HK-2 (cell line): ENCODE measurements around the gene SPATS2L.

Experiments used
- DNase-seq: peaks from one replicate; pipeline ENCODE4 v3.0.0-alpha.2; 2018; ENCODE audit not compliant: unreplicated experiment

Gene SPATS2L

GRCh38 chr2:200376513-200377354 is 70.2 kb downstream of the SPATS2L start:
- no peak for DNase-seq

GRCh38 chr2:200377355-200378336 is 71.2 kb downstream of the SPATS2L start:
- no peak for DNase-seq

DNA sequence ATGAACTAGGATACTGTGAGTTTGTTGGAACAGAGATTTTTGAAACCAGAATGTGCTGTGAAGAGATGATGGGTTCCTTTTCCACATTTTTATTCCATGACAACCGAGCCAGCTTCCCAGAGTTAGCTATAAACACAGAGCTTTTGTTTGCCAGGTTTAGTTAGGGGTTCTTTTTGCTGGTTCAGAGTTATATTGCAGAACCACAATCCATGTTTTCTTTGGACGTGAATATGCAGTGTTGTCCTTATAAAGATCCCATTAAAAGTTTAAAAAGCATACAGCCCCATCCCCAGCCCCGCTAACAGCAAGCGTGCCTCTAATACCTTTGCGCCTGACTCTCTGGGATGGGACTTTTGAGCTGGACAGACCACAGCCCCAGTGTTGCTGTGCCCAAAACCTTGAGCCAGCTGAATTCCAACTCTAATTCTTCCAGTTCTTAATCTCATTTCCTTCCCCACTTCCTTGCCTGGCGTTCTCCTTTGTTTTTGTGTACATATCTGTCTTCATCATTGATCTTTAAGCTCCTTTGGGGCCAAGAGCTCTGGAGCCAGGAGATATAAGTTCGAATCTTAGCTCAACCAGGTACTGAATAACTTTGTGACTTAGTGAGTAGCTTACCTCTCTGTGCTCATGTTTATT is 72.3 kb downstream of the SPATS2L start:
- no peak for DNase-seq

- no peak for DNase-seq
Observed at GRCh38 chr2:200379481-200380090, 73.1 kb downstream of the SPATS2L start.

GRCh38 chr2:200380091-200380561 is 73.6 kb downstream of the SPATS2L start:
- no peak for DNase-seq

GRCh38 chr2:200380833-200381542 is 74.5 kb downstream of the SPATS2L start:
- no peak for DNase-seq

DNA sequence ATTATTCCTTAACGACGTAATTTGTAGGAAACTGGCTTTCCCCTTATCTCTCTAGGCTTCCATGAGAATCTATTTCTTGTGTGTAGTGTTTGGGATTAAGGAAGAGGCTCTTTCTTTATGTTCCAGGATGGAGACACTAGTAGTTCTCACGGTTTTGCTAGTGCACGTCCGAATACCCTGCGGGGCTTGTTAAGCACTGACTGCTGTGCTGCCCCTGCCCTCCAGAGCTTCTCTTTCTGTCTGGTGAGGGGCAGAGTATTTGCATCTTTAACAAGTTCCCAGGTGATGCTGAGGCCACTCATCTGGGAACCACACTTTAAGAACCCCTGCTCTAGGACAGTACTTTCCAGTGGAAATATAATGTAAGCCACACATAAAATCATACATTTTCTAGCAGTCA is 76.4 kb downstream of the SPATS2L start:
- no peak for DNase-seq

GRCh38 chr2:200383380-200384110 is 77.1 kb downstream of the SPATS2L start:
- no peak for DNase-seq

DNA sequence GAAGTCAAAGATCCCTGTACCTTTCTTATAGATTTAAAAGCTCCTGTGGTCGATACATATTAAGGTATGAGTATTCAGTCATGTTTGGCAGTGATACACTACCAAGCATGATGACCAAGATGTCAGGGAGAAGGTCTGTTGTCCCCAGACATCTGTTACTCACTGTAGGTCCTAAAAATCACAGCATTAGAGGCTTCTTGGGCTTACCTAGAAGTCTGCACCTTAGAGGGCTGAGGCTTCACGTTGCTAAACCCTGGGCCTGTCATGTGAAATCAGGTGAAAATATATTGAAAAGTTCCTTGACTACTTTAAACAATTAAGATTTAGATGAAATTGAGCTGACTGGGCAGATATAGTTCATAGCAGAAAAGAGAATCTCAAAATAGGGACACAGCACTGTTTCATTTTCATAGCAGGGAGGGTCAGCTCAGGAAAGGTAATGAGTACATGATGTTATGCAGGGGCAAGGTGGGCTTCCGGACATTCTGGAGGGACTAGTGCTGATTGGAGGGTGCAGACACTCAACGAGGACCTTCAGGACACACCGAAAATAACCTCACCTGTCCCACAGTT is 78.7 kb downstream of the SPATS2L start:
- no peak for DNase-seq

DNA sequence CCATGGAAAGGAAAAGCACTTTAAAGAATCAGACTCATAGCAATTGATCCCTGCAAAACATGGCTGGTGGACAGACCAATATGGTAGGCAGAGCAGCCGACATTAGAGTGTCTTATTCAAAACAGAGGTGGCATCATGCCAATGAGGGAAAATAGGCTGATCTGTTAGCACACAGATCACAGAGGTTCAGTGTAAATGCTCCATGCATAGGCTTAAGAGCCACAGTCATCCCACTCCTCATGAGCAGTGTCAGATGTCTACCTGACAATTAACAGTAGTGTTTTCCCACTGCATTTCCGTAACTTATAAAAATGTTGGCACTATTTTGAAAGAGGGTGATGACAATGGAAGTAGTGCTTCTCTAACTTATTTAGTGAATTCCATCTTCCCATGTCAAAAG is 86.7 kb downstream of the SPATS2L start:
- no peak for DNase-seq

- DNase-seq, result no peak
Observed at GRCh38 chr2:200394045-200394444, 87.6 kb downstream of the SPATS2L start.

DNA sequence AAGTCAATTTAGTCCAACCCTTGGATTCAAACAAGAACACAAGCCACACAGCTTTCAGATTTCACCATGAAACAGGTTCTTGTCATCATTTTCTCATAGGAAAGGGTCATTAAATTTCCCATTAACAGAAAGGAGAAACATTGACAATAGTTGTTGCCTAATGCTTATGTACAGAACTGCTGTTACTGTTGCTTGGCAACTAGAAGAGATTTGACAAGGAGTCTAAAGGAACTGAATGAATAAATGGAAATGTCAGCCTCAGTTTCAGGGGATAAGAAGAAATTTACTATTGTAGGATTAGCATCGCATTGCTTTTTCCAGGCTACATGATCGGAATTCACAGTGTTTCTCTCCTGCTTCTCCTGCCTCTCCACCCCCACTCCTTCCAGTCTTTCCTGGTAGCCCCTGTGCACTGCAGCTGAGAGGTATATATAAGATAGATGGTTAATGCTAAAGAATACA is 90.3 kb downstream of the SPATS2L start:
- DNase-seq, result no peak

DNA sequence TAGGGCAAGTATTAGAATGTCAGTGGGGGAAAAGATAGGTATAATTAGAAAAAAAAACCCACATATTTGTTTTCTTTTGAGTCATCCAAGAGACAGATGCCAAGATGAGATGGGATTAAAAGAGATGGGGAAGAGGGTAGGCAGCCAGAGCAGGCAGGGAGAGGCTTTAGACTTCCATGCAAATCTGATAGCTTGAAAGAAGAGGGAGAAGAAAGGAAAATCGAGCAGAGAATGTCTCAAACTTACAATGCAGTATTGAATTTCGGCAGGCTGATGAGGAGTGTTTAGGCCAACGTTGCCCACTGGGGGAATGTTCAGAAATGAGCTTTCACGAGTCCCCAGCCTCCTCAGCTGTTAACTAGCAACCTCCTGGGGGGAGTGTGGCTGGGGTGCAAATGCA is 91.3 kb downstream of the SPATS2L start:
- DNase-seq, result no peak

- peak; percentile 53 for DNase-seq
Observed at GRCh38 chr2:200399046-200399445, 92.6 kb downstream of the SPATS2L start.

GRCh38 chr2:200399636-200400035 is 93.1 kb downstream of the SPATS2L start:
- DNase-seq, result no peak

DNA sequence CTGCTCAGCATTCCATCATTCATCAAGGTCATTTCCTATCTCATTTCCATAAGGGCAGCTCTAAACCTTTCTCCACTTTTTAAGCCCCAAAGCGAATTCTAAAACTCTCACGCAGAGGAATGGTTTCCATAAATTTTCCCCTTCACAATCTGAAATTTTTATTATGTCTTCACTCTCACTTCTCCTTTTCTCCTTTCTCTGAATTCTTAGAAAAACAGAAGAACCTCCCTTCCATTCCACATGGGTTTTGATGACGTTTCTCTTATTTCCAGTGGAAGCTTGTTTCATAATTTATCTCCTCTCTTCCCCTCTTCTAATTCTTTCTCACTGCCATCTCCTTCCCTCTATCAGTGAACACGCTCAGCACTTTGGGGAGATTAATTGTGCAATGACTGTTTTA is 97.3 kb downstream of the SPATS2L start:
- DNase-seq, result no peak

DNA sequence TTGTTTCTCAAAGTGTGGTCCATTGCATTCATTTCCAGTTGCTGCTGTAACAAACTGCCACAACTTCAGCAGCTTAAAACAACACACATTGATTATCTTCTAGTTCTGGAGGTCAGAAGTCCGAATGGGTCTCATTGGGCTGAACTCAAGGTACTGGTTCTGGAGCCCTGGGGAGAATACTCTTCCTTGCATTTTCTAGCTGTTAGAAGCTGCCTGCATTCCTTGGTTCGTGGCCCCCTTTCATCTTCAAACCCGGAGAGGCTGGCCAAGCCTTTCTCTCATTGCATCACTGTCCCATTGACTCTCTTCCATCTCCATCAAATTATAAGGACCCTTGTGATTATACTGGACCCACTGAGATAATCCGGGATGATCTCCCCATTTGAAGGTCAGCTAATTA is 98.1 kb downstream of the SPATS2L start:
- no peak for DNase-seq

- DNase-seq, result peak; percentile 39
Observed at GRCh38 chr2:200405599-200406298, 99.3 kb downstream of the SPATS2L start.

- no peak for DNase-seq
Observed at GRCh38 chr2:200406379-200406778, 99.9 kb downstream of the SPATS2L start.
